ENCODE results near the gene EEIG1.
A peak's percentile ranks its signal among the peaks of the same experiment; 100 is the strongest.

The EEIG1 gene

GRCh38 chr9:127959841-127960409, 20.9 kb downstream of the EEIG1 start:
- no peak for DNase-seq (ENCODE audit: low read depth)

- DNase-seq (ENCODE audit: low read depth), result no peak
These were observed 21.4 kb downstream of the EEIG1 start for GRCh38 chr9:127959398-127959797.

- no peak for DNase-seq (ENCODE audit: low read depth)
These were observed 22.1 kb downstream of the EEIG1 start for GRCh38 chr9:127958728-127959127.

- peak; percentile 77 for DNase-seq (ENCODE audit: low read depth)
These were observed 25.3 kb downstream of the EEIG1 start for GRCh38 chr9:127955294-127956015.

- no peak for DNase-seq (ENCODE audit: low read depth)
These were observed 25.9 kb downstream of the EEIG1 start for GRCh38 chr9:127954831-127955293.

- no peak for DNase-seq (ENCODE audit: low read depth)
These were observed 26.9 kb downstream of the EEIG1 start for GRCh38 chr9:127953768-127954505.

GRCh38 chr9:127953154-127953553, 27.6 kb downstream of the EEIG1 start:
- DNase-seq (ENCODE audit: low read depth), result no peak

GRCh38 chr9:127950513-127951289, 30.1 kb downstream of the EEIG1 start:
- DNase-seq (ENCODE audit: low read depth), result no peak

- DNase-seq (ENCODE audit: low read depth), result no peak
These were observed 30.8 kb downstream of the EEIG1 start for GRCh38 chr9:127949827-127950512.

- no peak for DNase-seq (ENCODE audit: low read depth)
These were observed 32.7 kb downstream of the EEIG1 start for GRCh38 chr9:127947841-127948710.

- DNase-seq (ENCODE audit: low read depth), result no peak
These were observed 34.1 kb downstream of the EEIG1 start for GRCh38 chr9:127946728-127947127.

GRCh38 chr9:127945942-127946341, 34.8 kb downstream of the EEIG1 start:
- DNase-seq (ENCODE audit: low read depth), result no peak

- no peak for DNase-seq (ENCODE audit: low read depth)
These were observed 35.5 kb downstream of the EEIG1 start for GRCh38 chr9:127945338-127945737.

- no peak for DNase-seq (ENCODE audit: low read depth)
These were observed 36.1 kb downstream of the EEIG1 start for GRCh38 chr9:127944586-127945218.

GRCh38 chr9:127943731-127944144, 37.1 kb downstream of the EEIG1 start:
- peak; percentile 49 for DNase-seq (ENCODE audit: low read depth)

- no peak for DNase-seq (ENCODE audit: low read depth)
These were observed 37.7 kb downstream of the EEIG1 start for GRCh38 chr9:127943011-127943662.

GRCh38 chr9:127942216-127943010, 38.4 kb downstream of the EEIG1 start:
- no peak for DNase-seq (ENCODE audit: low read depth)

GRCh38 chr9:127941961-127942215, 38.9 kb downstream of the EEIG1 start:
- no peak for DNase-seq (ENCODE audit: low read depth)
